GM12878 (cell line): Measurements from ENCODE around the gene HNRNPAB. TPM values are rescaled to one million over a fixed set of nuclear protein-coding genes. Genes with fewer than 3 reads are reported as not detected.
A peak's percentile ranks its signal among the peaks of the same experiment; 100 is the strongest.

ENCODE experiments used
- ATAC-seq: fragments of 200-7000 bp; cut with Tn5 transposase; 3 replicates; pipeline ENCODE4 v1.9.1; 2020; ENCODE audit warnings: mild to moderate bottlenecking, moderate library complexity
- BruUV-seq: library from RNA; stranded (reverse); fragments of 400-500 nt; replicated peaks from 2 replicates; lab custom pipeline; 2021; lab: Mats Ljungman, UMichigan
- CTCF ChIA-PET: fragments of 300-600 bp; sonication (Branson Sonifier 250); formaldehyde crosslinking; extraction: SDS; loops from one replicate; lab custom pipeline; 2021; ENCODE audit warnings: inconsistent platforms; lab: Yijun Ruan, JAX
- POLR2A ChIA-PET: fragments of 350-600 bp; formaldehyde crosslinking; extraction: SDS; loops from one replicate; lab custom pipeline; 2021; ENCODE audit warnings: inconsistent platforms; lab: Charles Lee
- RAD21 ChIA-PET: fragments of 300-600 bp; sonication (Branson Sonifier 250); formaldehyde crosslinking; loops from one replicate; lab custom pipeline; 2023; ENCODE audit warnings: antibody characterized with exemption; ENCODE audit not compliant: unreplicated experiment; lab: Charles Lee
- SMC1A ChIA-PET: fragments of 300-600 bp; sonication (Branson Sonifier 250); formaldehyde crosslinking; loops from one replicate; lab custom pipeline; 2023; ENCODE audit not compliant: unreplicated experiment, uncharacterized antibody; lab: Charles Lee
- DNase-seq: peaks from one replicate; pipeline ENCODE4 v3.0.0-alpha.2; 2011; ENCODE audit warnings: low read depth, low spot score
- FAIRE-seq: peaks from 3 replicates; lab custom pipeline; 2011; peaks lifted over from hg19 to GRCh38; lab: Jason Lieb, UNC
- H2AFZ ChIP-seq: 2 replicates; pipeline ENCODE4 v1.6.0; 2011; ENCODE audit warnings: low read depth, low read length, control low read depth; ENCODE audit not compliant: control insufficient read depth
- H3K27ac ChIP-seq: 2 replicates; pipeline ENCODE4 v1.5.1; 2011; ENCODE audit warnings: control low read depth; ENCODE audit not compliant: control insufficient read depth, insufficient read depth
- H3K27me3 ChIP-seq, 2 experiments: replicated peaks in 1 of 2; 2 replicates each; pipeline versions ENCODE4 v1.6.0 to v1.6.1; 2011; ENCODE audit warnings: low read length in 1 of 2; ENCODE audit not compliant: control insufficient read depth in 2 of 2, insufficient read depth in 2 of 2
- H3K36me3 ChIP-seq, 2 experiments: 2 replicates each; pipeline ENCODE4 v1.5.1; 2011; ENCODE audit warnings: low read length in 1 of 2; ENCODE audit not compliant: control insufficient read depth in 2 of 2, insufficient read depth in 2 of 2
- H3K4me1 ChIP-seq: 2 replicates; pipeline ENCODE4 v1.6.1; 2011; ENCODE audit warnings: mild to moderate bottlenecking, low read length, moderate library complexity, mixed read lengths; ENCODE audit not compliant: control insufficient read depth, insufficient read depth
- H3K4me2 ChIP-seq: 2 replicates; pipeline ENCODE4 v1.6.0; 2011; ENCODE audit warnings: control low read depth; ENCODE audit not compliant: control insufficient read depth, insufficient read depth
- H3K4me3 ChIP-seq: fragments of 200-600 bp; sonication (generic); 2 replicates; pipeline ENCODE4 v1.5.1; 2016
- H3K79me2 ChIP-seq: 2 replicates; pipeline ENCODE4 v1.6.0; 2011; ENCODE audit warnings: low read length; ENCODE audit not compliant: control insufficient read depth, insufficient read depth
- H3K9ac ChIP-seq: 2 replicates; pipeline ENCODE4 v1.8.0; 2011; ENCODE audit warnings: low read length, control low read depth, mixed read lengths; ENCODE audit not compliant: control insufficient read depth, insufficient read depth
- H3K9me3 ChIP-seq: replicated peaks from 3 replicates; pipeline ENCODE4 v1.5.1; 2011; ENCODE audit warnings: mild to moderate bottlenecking, low read length; ENCODE audit not compliant: control insufficient read depth, insufficient read depth
- H4K20me1 ChIP-seq: 2 replicates; pipeline ENCODE4 v1.6.0; 2011; ENCODE audit not compliant: control insufficient read depth, insufficient read depth
- KLF5 ChIP-seq: fragments of 450-650 bp; IDR thresholded peaks from 2 replicates; pipeline ENCODE4 v1.6.1; 2014; ENCODE audit warnings: mild to moderate bottlenecking; ENCODE audit not compliant: partially characterized antibody
- NFXL1 ChIP-seq: fragments of 450-650 bp; IDR thresholded peaks from 2 replicates; pipeline ENCODE4 v1.6.1; 2017; ENCODE audit warnings: antibody characterized with exemption, mild to moderate bottlenecking, borderline replicate concordance
- ZBTB40 ChIP-seq: fragments of 450-650 bp; IDR thresholded peaks from 2 replicates; pipeline ENCODE4 v1.6.1; 2016; ENCODE audit warnings: mild to moderate bottlenecking, moderate library complexity, borderline replicate concordance
- ZSCAN29 ChIP-seq: fragments of 450-650 bp; IDR thresholded peaks from 2 replicates; pipeline ENCODE4 v1.6.1; 2017; ENCODE audit warnings: mild to moderate bottlenecking, moderate library complexity
- WGBS: methylation state at CpG from one replicate; pipeline ENCODE4 v1.1.6; 2016; ENCODE audit warnings: low lambda C conversion rate; ENCODE audit not compliant: insufficient replicate concordance, insufficient coverage; ENCODE audit errors: missing lambda C conversion rate; 5-methylcytosine and 5-hydroxymethylcytosine counted together
- in situ Hi-C: fragments of 300-500 bp; cut with MboI; formaldehyde crosslinking; loops from 9 replicates; pipeline ENCODE4 v1.14.3; 2018; ENCODE audit warnings: mixed read lengths
- intact Hi-C: fragments of 100-400 bp; cut with micrococcal nuclease; formaldehyde crosslinking; loops from one replicate; pipeline ENCODE4 v1.14.2; 2022; ENCODE audit not compliant: unreplicated experiment
- polyA plus RNA-seq, 11 experiments: library from polyadenylated mRNA; depleted of rRNA in 4 of 11; unstranded in 6 of 11; stranded (reverse) in 5 of 11; fragments of >200 nt; fragmentation: Nextera tagmentation in 4 of 11; fragmentation: Illumina TruSeq in 1 of 11; extraction: Ambion mirVana in 4 of 11; extraction: Trizol in 1 of 11; gene quantifications; 1 replicate in 1 of 11; 2 replicates in 10 of 11; pipeline versions ENCODE4 v1.2.1 to v1.2.3, GENCODE V29; 2011 to 2016; ENCODE audit warnings: inconsistent platforms in 2 of 11, missing spikeins in 2 of 11, low read depth in 1 of 11
- total RNA-seq, 4 experiments: library from RNA; depleted of rRNA in 3 of 4; stranded (reverse); fragments of >200 nt in 3 of 4; fragmentation: Illumina TruSeq in 1 of 4; extraction: Trizol in 1 of 4; gene quantifications; 2 replicates each; pipeline versions ENCODE4 v1.2.1 to v1.2.3, GENCODE V29; 2013 to 2021

Gene HNRNPAB
- total and polyA plus RNA-seq, 10 of the 15 experiments (the other 5 are each of a cell fraction or from before 2014, with no cell fraction given), result 42.3 to 330 (median 230) TPM

- Histone ChIP-seq H2AFZ (peak overlapping the region; percentile 29), H3K4me3 (no peak overlapping the region), H3K79me2 (no peaks in the 10 kb centered on the region), H3K9me3 (no peaks in the 10 kb centered on the region), H3K9ac (no peak overlapping the region), H4K20me1 (no peaks in the 10 kb centered on the region), H3K4me2 (no peak overlapping the region), H3K27ac (no peak overlapping the region), H3K36me3 (no peaks in the 10 kb centered on the region), H3K27me3 (no peaks in the 10 kb centered on the region; a peak in 1 of 4 replicates), H3K4me1 (no peaks in the 10 kb centered on the region)
- DNase-seq (no peak), FAIRE-seq (no peak), ATAC-seq (no peak)
- CTCF ChIA-PET, result interaction anchor here (0.9 to 1.4 kb wide), 2 partner anchors 15 to 104 kb away, joined by 3 to 4 read pairs; no protein-coding TSS in a partner anchor
- TF ChIP-seq ZSCAN29, result no peak
- no peak for TF ChIP-seq KLF5
- no peak for TF ChIP-seq NFXL1
- no peak for TF ChIP-seq ZBTB40
- RAD21 ChIA-PET, result interaction anchor here (1.1 kb wide), 1 partner anchor 9 kb away, joined by 3 read pairs; no protein-coding TSS in a partner anchor
- POLR2A ChIA-PET, result no interaction called here
- SMC1A ChIA-PET, result no interaction called here
- WGBS, result 13% methylated on average over 4 of the region's 4 CpGs
- intact Hi-C loops, result no loop called here
- no TSS peak for BruUV-seq
- in situ Hi-C loops, result no loop called here
Measured at GRCh38 chr5:178182158-178182876, 22.0 kb upstream of the HNRNPAB start.
